Endothelial cell of umbilical vein (primary cell): ENCODE data around the gene CEP170. TPM values are rescaled to one million over a fixed set of nuclear protein-coding genes. Genes with fewer than 3 reads are reported as not detected.

Experiments used
- BruUV-seq: library from RNA; stranded (reverse); fragments of 400-500 nt; replicated peaks from 2 replicates; lab custom pipeline; 2021; lab: Mats Ljungman, UMichigan
- CTCF ChIA-PET: fragments of 300-600, 350-600 bp; sonication (Branson Sonifier 250); formaldehyde crosslinking; loops from one replicate; lab custom pipeline; 2021; ENCODE audit warnings: antibody characterized with exemption, inconsistent platforms; lab: Charles Lee
- POLR2A ChIA-PET: fragments of 300-600, 350-600 bp; sonication (Branson Sonifier 250); formaldehyde crosslinking; loops from one replicate; lab custom pipeline; 2021; ENCODE audit warnings: antibody characterized with exemption, inconsistent platforms; lab: Charles Lee
- DNase-seq: peaks from one replicate; pipeline ENCODE4 v3.0.0-alpha.2; 2011; ENCODE audit warnings: low read depth, low spot score
- FAIRE-seq: peaks from 2 replicates; lab custom pipeline; 2011; peaks lifted over from hg19 to GRCh38; lab: Jason Lieb, UNC
- H2AFZ ChIP-seq: 2 replicates; pipeline ENCODE4 v1.6.0; 2012; ENCODE audit warnings: low read depth, low read length, control low read depth, inconsistent platforms
- H3K27ac ChIP-seq: 2 replicates; pipeline ENCODE4 v1.5.1; 2011; ENCODE audit warnings: low read depth, mild to moderate bottlenecking, control low read depth, low read length, moderate library complexity; ENCODE audit not compliant: insufficient read depth
- H3K27me3 ChIP-seq, 2 experiments: 2 replicates each; pipeline versions ENCODE4 v1.6.0 to v1.6.1; 2011; ENCODE audit warnings: low read length in 2 of 2, mixed read lengths in 1 of 2; ENCODE audit not compliant: control insufficient read depth in 2 of 2, insufficient read depth in 2 of 2
- H3K36me3 ChIP-seq, 2 experiments: 2 replicates in 1 of 2; 3 replicates in 1 of 2; pipeline ENCODE4 v1.5.1; 2011; ENCODE audit warnings: low read length in 2 of 2, mild to moderate bottlenecking in 1 of 2, moderate library complexity in 1 of 2; ENCODE audit not compliant: control insufficient read depth in 2 of 2, insufficient read depth in 2 of 2; ENCODE audit errors: extremely low read depth in 1 of 2
- H3K4me1 ChIP-seq: 3 replicates; pipeline ENCODE4 v1.5.1; 2011; ENCODE audit warnings: mild to moderate bottlenecking, low read length; ENCODE audit not compliant: control insufficient read depth, insufficient read depth; ENCODE audit errors: extremely low read depth
- H3K4me2 ChIP-seq: 2 replicates; pipeline ENCODE4 v1.6.1; 2011; ENCODE audit warnings: low read length, control low read depth, mixed read lengths; ENCODE audit not compliant: insufficient read depth
- H3K4me3 ChIP-seq, 3 experiments: fragments of 200-600 bp in 1 of 3; sonication (generic), shearing (Covaris generic) in 1 of 3; replicated peaks in 1 of 3; 2 replicates each; pipeline ENCODE4 v1.5.1; 2011 to 2016; ENCODE audit warnings: control low read depth in 3 of 3, low read length in 3 of 3, mild to moderate bottlenecking in 2 of 3, inconsistent platforms in 1 of 3, low read depth in 1 of 3, moderate library complexity in 1 of 3; ENCODE audit not compliant: insufficient read depth in 1 of 3
- H3K79me2 ChIP-seq: 2 replicates; pipeline ENCODE4 v1.6.0; 2012; ENCODE audit warnings: low read length, inconsistent platforms; ENCODE audit not compliant: control insufficient read depth, insufficient read depth
- H3K9ac ChIP-seq: replicated peaks from 2 replicates; pipeline ENCODE3; 2011; ENCODE audit warnings: low read length, control low read depth; ENCODE audit not compliant: insufficient read depth; ENCODE audit errors: extremely low read depth
- H3K9me1 ChIP-seq: replicated peaks from 3 replicates; pipeline ENCODE4 v1.6.0; 2011; ENCODE audit warnings: mild to moderate bottlenecking, low read length; ENCODE audit not compliant: control insufficient read depth, insufficient read depth; ENCODE audit errors: extremely low read depth
- H3K9me3 ChIP-seq: replicated peaks from 2 replicates; pipeline ENCODE4 v1.5.1; 2012; ENCODE audit warnings: low read length, inconsistent platforms; ENCODE audit not compliant: control insufficient read depth, insufficient read depth
- H4K20me1 ChIP-seq: replicated peaks from 2 replicates; pipeline ENCODE3; 2011; ENCODE audit warnings: mild to moderate bottlenecking, low read length; ENCODE audit not compliant: control insufficient read depth, insufficient read depth; ENCODE audit errors: extremely low read depth
- EZH2 ChIP-seq: IDR thresholded peaks from 2 replicates; pipeline ENCODE4 v1.6.1; 2012; ENCODE audit warnings: borderline replicate concordance, low read depth, mild to moderate bottlenecking, moderate library complexity, low read length, inconsistent platforms; ENCODE audit not compliant: severe bottlenecking
- FOS ChIP-seq: IDR thresholded peaks from 2 replicates; pipeline ENCODE4 v1.6.1; 2011; ENCODE audit warnings: mild to moderate bottlenecking, low read length, moderate library complexity, borderline replicate concordance; ENCODE audit not compliant: insufficient read depth
- GATA2 ChIP-seq: IDR thresholded peaks from 2 replicates; pipeline ENCODE4 v1.7.0; 2011; ENCODE audit warnings: low read depth, mild to moderate bottlenecking, moderate library complexity, mixed read lengths, low read length; ENCODE audit not compliant: insufficient read length, insufficient read depth
- JUN ChIP-seq: IDR thresholded peaks from 2 replicates; pipeline ENCODE4 v1.6.1; 2011; ENCODE audit warnings: borderline replicate concordance, low read depth; ENCODE audit not compliant: insufficient read length, insufficient read depth
- MYC ChIP-seq: IDR thresholded peaks from one replicate; pipeline ENCODE4 v1.6.1; 2011; ENCODE audit warnings: mild to moderate bottlenecking, low read depth, low read length
- POLR2A ChIP-seq: IDR thresholded peaks from 2 replicates; pipeline ENCODE4 v1.6.1; 2012; ENCODE audit warnings: low read depth, mild to moderate bottlenecking, control low read depth, low read length
- POLR2AphosphoS5 ChIP-seq: IDR thresholded peaks from 2 replicates; pipeline ENCODE4 v1.6.1; 2012; ENCODE audit warnings: low read depth, mild to moderate bottlenecking, control low read depth, low read length, moderate library complexity; ENCODE audit not compliant: insufficient read depth
- dilution Hi-C: fragments of 300-500 bp; cut with MboI; formaldehyde crosslinking; loops from one replicate; pipeline ENCODE4 v1.15.0; 2019; ENCODE audit warnings: low sequenced_read_pairs; ENCODE audit not compliant: extremely low pct_ligation_motif_present
- intact Hi-C: fragments of 100-400 bp; cut with micrococcal nuclease; formaldehyde crosslinking; loops from one replicate; pipeline ENCODE4 v1.10.0; 2022
- polyA plus RNA-seq, 4 experiments: library from polyadenylated mRNA; depleted of rRNA in 3 of 4; stranded (reverse) in 3 of 4; unstranded in 1 of 4; fragments of >200 nt; gene quantifications; 2 replicates each; pipeline versions ENCODE4 v1.2.1 to v1.2.3, GENCODE V29; 2011 to 2012; ENCODE audit warnings: missing spikeins in 1 of 4
- total RNA-seq: library from RNA; stranded (reverse); gene quantifications from 2 replicates; pipeline ENCODE4 v1.2.3, GENCODE V29; 2021
- TF ChIP-seq, protein P1 (sequence below), 2 donors: IDR thresholded peaks; 1 replicate in 1 of 2; 2 replicates in 1 of 2; pipeline ENCODE4 v1.5.1; 2011; ENCODE audit warnings: low read length in 2 of 2, mild to moderate bottlenecking in 2 of 2, moderate library complexity in 2 of 2, control low read depth in 1 of 2, inconsistent platforms in 1 of 2, low read depth in 1 of 2; ENCODE audit not compliant: insufficient read depth in 1 of 2; ENCODE audit errors: extremely low read depth in 1 of 2
- TF ChIP-seq, protein P2 (sequence below): IDR thresholded peaks from 2 replicates; pipeline ENCODE4 v1.6.1; 2011; ENCODE audit not compliant: insufficient read depth, insufficient read length

Gene CEP170
- total and polyA plus RNA-seq, 2 donors (not counting 3 experiments of a cell fraction or from before 2014, with no cell fraction given) = 49.6 to 225 TPM

DNA sequence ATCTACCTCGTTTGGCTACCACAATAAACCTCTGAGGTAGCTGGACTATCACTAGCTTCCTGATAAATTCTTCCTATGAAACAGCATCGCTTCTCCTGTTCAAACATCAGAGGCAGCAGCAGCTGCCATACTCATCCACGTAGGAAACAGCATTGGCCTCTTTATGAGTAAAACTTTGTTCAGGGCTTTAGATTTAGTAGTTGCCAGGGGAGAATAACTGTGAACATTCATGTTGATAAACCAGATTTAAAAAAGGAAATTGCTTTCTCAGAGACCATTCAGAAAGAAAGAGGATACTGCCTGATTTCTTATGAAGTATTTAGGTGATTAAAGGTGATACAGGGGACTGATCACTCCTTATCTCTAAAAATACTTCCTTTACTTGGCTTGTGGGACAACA, 7.2 kb downstream of the CEP170 start:
- no peak overlapping the region for H2AFZ ChIP-seq
- peaks cover 41% of the 10 kb centered on the region for H3K4me1 ChIP-seq
- dilution Hi-C loops (no loop called here), intact Hi-C loops (no loop called here)
- peaks cover 100% of the 10 kb centered on the region for H3K79me2 ChIP-seq
- TF ChIP-seq FOS (no peak), POLR2A (no peak), EZH2 (no peak), GATA2 (no peak)
- TF ChIP-seq, protein P1, sequence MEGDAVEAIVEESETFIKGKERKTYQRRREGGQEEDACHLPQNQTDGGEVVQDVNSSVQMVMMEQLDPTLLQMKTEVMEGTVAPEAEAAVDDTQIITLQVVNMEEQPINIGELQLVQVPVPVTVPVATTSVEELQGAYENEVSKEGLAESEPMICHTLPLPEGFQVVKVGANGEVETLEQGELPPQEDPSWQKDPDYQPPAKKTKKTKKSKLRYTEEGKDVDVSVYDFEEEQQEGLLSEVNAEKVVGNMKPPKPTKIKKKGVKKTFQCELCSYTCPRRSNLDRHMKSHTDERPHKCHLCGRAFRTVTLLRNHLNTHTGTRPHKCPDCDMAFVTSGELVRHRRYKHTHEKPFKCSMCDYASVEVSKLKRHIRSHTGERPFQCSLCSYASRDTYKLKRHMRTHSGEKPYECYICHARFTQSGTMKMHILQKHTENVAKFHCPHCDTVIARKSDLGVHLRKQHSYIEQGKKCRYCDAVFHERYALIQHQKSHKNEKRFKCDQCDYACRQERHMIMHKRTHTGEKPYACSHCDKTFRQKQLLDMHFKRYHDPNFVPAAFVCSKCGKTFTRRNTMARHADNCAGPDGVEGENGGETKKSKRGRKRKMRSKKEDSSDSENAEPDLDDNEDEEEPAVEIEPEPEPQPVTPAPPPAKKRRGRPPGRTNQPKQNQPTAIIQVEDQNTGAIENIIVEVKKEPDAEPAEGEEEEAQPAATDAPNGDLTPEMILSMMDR (IDR thresholded peaks at IDR 0.05; ENCODE audit: extremely low read depth in 1 of 2, insufficient read depth in 1 of 2, low read depth in 1 of 2, low read length in 2 of 2) = no peak
- DNase-seq (no peak), FAIRE-seq (no peak)
- no peak overlapping the region for H3K9ac ChIP-seq
- H4K20me1 ChIP-seq = peaks cover 12% of the 10 kb centered on the region
- no peak overlapping the region for H3K4me3 ChIP-seq
- H3K27ac ChIP-seq = no peak overlapping the region
- H3K27me3 ChIP-seq = no peaks in the 10 kb centered on the region
- CTCF ChIA-PET = interaction anchor here (1.3 to 2.0 kb wide), 2 partner anchors 8 to 13 kb away, joined by 3 to 6 read pairs; no protein-coding TSS in a partner anchor
- no peaks in the 10 kb centered on the region for H3K9me1 ChIP-seq
- H3K36me3 ChIP-seq = no peaks in the 10 kb centered on the region
- peak overlapping the region; percentile 45 for H3K4me2 ChIP-seq
- no peaks in the 10 kb centered on the region for H3K9me3 ChIP-seq
- no TSS peak for BruUV-seq
- POLR2A ChIA-PET = no interaction called here

DNA sequence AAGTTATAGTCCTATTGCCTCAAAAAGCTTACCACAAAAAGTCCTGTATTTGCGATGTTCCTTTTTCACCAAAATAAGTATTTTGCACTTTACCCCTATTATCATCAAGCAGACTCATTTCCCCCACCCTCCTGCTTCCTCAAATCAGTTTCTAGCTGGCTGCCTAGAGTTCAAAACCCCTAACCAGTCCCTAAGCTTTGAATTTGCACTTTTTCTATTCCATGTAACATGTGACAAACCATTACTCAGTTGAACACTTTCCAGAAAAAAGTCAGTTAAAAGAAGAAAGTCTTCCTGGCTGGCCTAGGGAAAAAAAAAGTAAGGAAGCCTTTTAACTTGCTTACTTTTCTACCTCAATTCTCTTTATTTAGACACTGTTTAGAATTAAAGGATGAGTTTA, 8.2 kb downstream of the CEP170 start:
- Histone ChIP-seq H3K9ac (no peak overlapping the region), H3K27me3 (no peaks in the 10 kb centered on the region), H3K36me3 (no peaks in the 10 kb centered on the region), H3K79me2 (peaks cover 100% of the 10 kb centered on the region), H3K9me3 (no peaks in the 10 kb centered on the region), H4K20me1 (peaks cover 12% of the 10 kb centered on the region), H3K27ac (no peak overlapping the region), H2AFZ (no peak overlapping the region), H3K4me3 (no peak overlapping the region), H3K4me1 (peaks cover 39% of the 10 kb centered on the region), H3K9me1 (no peaks in the 10 kb centered on the region), H3K4me2 (peak overlapping the region; percentile 25)
- intact Hi-C loops = no loop called here
- dilution Hi-C loops = no loop called here
- ChIA-PET POLR2A (interaction anchor here (0.7 to 1.0 kb wide), 2 partner anchors 8 to 18 kb away, joined by 3 to 4 read pairs; partner anchors contain the start of gene CEP170), CTCF (interaction anchor here (2.0 kb wide), 1 partner anchor 12 kb away, joined by 6 read pairs; no protein-coding TSS in a partner anchor)
- no peak for FAIRE-seq
- no TSS peak for BruUV-seq
- DNase-seq = peak; percentile 58
- TF ChIP-seq, protein P1 (IDR thresholded peaks at IDR 0.05; ENCODE audit: extremely low read depth in 1 of 2, insufficient read depth in 1 of 2, low read depth in 1 of 2, low read length in 2 of 2) = no peak
- TF ChIP-seq JUN (no peak), GATA2 (no peak), EZH2 (no peak), POLR2A (no peak), MYC (no peak), POLR2AphosphoS5 (no peak), FOS (no peak)
- TF ChIP-seq, protein P2, sequence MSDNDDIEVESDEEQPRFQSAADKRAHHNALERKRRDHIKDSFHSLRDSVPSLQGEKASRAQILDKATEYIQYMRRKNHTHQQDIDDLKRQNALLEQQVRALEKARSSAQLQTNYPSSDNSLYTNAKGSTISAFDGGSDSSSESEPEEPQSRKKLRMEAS = no peak
